HEK293 (cell line): ENCODE results near the gene PFKL.
A peak's percentile ranks its signal among the peaks of the same experiment; 100 is the strongest.

Source experiments
- CTCF ChIA-PET: fragments of 350-600 bp; formaldehyde crosslinking; extraction: SDS; loops from one replicate; lab custom pipeline; 2021; ENCODE audit warnings: antibody characterized with exemption; lab: Yijun Ruan, JAX
- POLR2A ChIA-PET: fragments of 300-600 bp; formaldehyde crosslinking; extraction: SDS; loops from one replicate; lab custom pipeline; 2020; ENCODE audit warnings: antibody characterized with exemption, inconsistent platforms; lab: Yijun Ruan, JAX
- H3K27ac ChIP-seq: fragments of 200-500 bp; sonication (Bioruptor generic); 2 replicates; pipeline ENCODE4 v1.5.1; 2014; ENCODE audit warnings: low read depth, low read length, control low read depth, inconsistent platforms; ENCODE audit errors: extremely low read depth
- H3K36me3 ChIP-seq, 2 experiments: fragments of 200-500 bp in 1 of 2; sonication (Bioruptor generic) in 1 of 2; 1 replicate in 1 of 2; 2 replicates in 1 of 2; pipeline ENCODE4 v1.5.1; 2014 to 2017; ENCODE audit warnings: inconsistent platforms in 2 of 2, low read length in 2 of 2; ENCODE audit not compliant: control insufficient read depth in 2 of 2, insufficient read depth in 1 of 2
- H3K4me1 ChIP-seq: fragments of 200-500 bp; sonication (Bioruptor generic); 2 replicates; pipeline ENCODE4 v1.5.1; 2014; ENCODE audit warnings: mild to moderate bottlenecking, low read length, inconsistent platforms; ENCODE audit not compliant: control insufficient read depth, insufficient read depth
- H3K4me3 ChIP-seq: 2 replicates; pipeline ENCODE4 v1.5.1; 2011; ENCODE audit warnings: low read depth, mild to moderate bottlenecking, control low read depth, low read length, moderate library complexity
- H3K9me3 ChIP-seq: fragments of 200-500 bp; sonication (Bioruptor generic); 2 replicates; pipeline ENCODE4 v1.5.1; 2014; ENCODE audit warnings: low read depth, low read length, inconsistent platforms; ENCODE audit not compliant: control insufficient read depth, insufficient read depth
- BCL11A ChIP-seq: fragments of 450-650 bp; formaldehyde crosslinking; IDR thresholded peaks from 2 replicates; pipeline ENCODE4 v1.5.1; 2016; ENCODE audit warnings: low read depth, missing biosample characterization, missing genetic modification characterization
- EGR2 ChIP-seq: fragments of 450-650 bp; formaldehyde crosslinking; IDR thresholded peaks from 2 replicates; pipeline ENCODE4 v1.5.1; 2016; ENCODE audit warnings: low read depth, missing biosample characterization, missing genetic modification characterization
- GLI2 ChIP-seq: fragments of 450-650 bp; formaldehyde crosslinking; IDR thresholded peaks from 2 replicates; pipeline ENCODE4; 2017; ENCODE audit warnings: missing biosample characterization, missing genetic modification characterization, low read depth, borderline replicate concordance
- GLIS2 ChIP-seq: fragments of 450-650 bp; formaldehyde crosslinking; IDR thresholded peaks from 2 replicates; pipeline ENCODE4 v1.5.1; 2016; ENCODE audit warnings: missing biosample characterization, missing genetic modification characterization
- KLF1 ChIP-seq: fragments of 450-650 bp; formaldehyde crosslinking; IDR thresholded peaks from 2 replicates; pipeline ENCODE4 v1.5.1; 2016; ENCODE audit warnings: missing biosample characterization, missing genetic modification characterization
- ZIC2 ChIP-seq: fragments of 450-650 bp; formaldehyde crosslinking; IDR thresholded peaks from 2 replicates; pipeline ENCODE4 v1.5.1; 2016; ENCODE audit warnings: missing biosample characterization, missing genetic modification characterization
- ZNF221 ChIP-seq: fragments of 450-650 bp; formaldehyde crosslinking; IDR thresholded peaks from 2 replicates; pipeline ENCODE4 v1.5.1; 2017; ENCODE audit warnings: missing biosample characterization, missing genetic modification characterization, borderline replicate concordance
- ZNF514 ChIP-seq: fragments of 450-650 bp; formaldehyde crosslinking; IDR thresholded peaks from 2 replicates; pipeline ENCODE4 v1.5.1; 2016; ENCODE audit warnings: missing biosample characterization, missing genetic modification characterization
- ZNF544 ChIP-seq: fragments of 450-650 bp; formaldehyde crosslinking; IDR thresholded peaks from 2 replicates; pipeline ENCODE4 v1.5.0; 2017; ENCODE audit warnings: missing biosample characterization, missing genetic modification characterization
- TF ChIP-seq, protein P1 (sequence below): fragments of 450-650 bp; formaldehyde crosslinking; IDR thresholded peaks from 2 replicates; pipeline ENCODE4 v1.5.1; 2016; ENCODE audit warnings: missing biosample characterization, missing genetic modification characterization
- TF ChIP-seq, protein P2 (sequence below): fragments of 450-650 bp; formaldehyde crosslinking; IDR thresholded peaks from 2 replicates; pipeline ENCODE4 v1.5.1; 2016; ENCODE audit warnings: missing biosample characterization, missing genetic modification characterization
- TF ChIP-seq, protein P3 (sequence below): fragments of 450-650 bp; IDR thresholded peaks from 2 replicates; pipeline ENCODE4 v1.5.1; 2018; ENCODE audit warnings: missing biosample characterization, mild to moderate bottlenecking, missing genetic modification characterization

Gene PFKL

DNA sequence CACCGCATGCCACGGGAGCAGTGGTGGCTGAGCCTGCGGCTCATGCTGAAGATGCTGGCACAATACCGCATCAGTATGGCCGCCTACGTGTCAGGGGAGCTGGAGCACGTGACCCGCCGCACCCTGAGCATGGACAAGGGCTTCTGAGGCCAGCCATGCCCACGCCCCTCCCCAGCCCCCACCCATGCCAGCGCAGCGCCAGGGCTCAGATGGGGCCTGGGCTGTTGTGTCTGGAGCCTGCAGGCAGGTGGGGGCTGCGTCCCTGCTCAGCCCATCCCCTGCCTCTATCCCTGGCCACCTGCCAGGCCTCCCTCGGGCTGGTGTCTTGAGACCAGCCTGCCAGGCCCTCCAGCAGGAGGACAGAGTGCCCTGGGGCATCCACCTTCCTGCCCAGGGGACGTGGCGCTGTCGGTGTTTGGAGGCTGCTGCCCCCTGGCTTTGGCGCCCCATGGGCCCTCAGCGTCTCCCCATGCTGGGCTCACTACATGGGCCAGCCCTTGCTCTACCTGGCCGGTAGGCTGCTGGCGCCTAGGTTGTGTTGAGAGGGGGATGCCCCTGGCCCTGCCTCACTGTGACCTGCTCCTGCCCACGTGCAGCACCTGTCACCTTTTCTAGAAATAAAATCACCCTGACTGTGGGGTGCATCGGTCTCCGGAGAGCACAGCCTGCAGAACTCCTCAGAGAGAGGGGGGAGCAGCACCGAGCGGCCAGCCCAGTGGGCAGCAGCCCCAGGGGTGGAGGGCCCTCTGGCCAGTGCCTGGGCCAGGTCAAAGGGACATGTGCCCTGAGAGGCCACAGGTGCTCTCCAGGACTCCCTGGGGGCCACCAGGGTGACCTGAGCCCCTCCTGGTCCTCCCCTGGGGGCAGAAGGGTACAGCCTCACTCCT is 27.1 kb downstream of the PFKL start:
- Histone ChIP-seq H3K27ac (no peak overlapping the region), H3K9me3 (no peaks in the 10 kb centered on the region), H3K4me3 (no peak overlapping the region), H3K4me1 (no peaks in the 10 kb centered on the region), H3K36me3 (peaks cover 0 to 56% of the 10 kb centered on the region in 2 experiments; a peak in 1 of 3 replicates)
- ChIA-PET CTCF (no interaction called here), POLR2A (no interaction called here)
- TF ChIP-seq ZNF544 (tag by site-specific recombination) (no peak), GLIS2 (0 out of 2 replicates have a peak, but pooled peaks have one; percentile 15), KLF1 (peak; percentile 14; the same call in 1 of the 2 replicates), ZIC2 (tag by site-specific recombination) (peak; percentile 32; the same call in 1 of the 2 replicates), GLI2 (tag by site-specific recombination) (no peak)
- TF ChIP-seq, protein P1, sequence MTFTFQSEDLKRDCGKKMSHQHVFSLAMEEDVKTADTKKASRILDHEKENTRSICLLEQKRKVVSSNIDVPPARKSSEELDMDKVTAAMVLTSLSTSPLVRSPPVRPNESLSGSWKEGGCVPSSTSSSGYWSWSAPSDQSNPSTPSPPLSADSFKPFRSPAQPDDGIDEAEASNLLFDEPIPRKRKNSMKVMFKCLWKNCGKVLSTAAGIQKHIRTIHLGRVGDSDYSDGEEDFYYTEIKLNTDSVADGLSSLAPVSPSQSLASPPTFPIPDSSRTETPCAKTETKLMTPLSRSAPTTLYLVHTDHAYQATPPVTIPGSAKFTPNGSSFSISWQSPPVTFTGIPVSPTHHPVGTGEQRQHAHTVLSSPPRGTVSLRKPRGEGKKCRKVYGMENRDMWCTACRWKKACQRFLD, result no peak
- TF ChIP-seq, protein P2, sequence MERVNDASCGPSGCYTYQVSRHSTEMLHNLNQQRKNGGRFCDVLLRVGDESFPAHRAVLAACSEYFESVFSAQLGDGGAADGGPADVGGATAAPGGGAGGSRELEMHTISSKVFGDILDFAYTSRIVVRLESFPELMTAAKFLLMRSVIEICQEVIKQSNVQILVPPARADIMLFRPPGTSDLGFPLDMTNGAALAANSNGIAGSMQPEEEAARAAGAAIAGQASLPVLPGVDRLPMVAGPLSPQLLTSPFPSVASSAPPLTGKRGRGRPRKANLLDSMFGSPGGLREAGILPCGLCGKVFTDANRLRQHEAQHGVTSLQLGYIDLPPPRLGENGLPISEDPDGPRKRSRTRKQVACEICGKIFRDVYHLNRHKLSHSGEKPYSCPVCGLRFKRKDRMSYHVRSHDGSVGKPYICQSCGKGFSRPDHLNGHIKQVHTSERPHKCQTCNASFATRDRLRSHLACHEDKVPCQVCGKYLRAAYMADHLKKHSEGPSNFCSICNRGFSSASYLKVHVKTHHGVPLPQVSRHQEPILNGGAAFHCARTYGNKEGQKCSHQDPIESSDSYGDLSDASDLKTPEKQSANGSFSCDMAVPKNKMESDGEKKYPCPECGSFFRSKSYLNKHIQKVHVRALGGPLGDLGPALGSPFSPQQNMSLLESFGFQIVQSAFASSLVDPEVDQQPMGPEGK (tag by site-specific recombination), result peak; percentile 26; the same call in 1 of the 2 replicates

DNA sequence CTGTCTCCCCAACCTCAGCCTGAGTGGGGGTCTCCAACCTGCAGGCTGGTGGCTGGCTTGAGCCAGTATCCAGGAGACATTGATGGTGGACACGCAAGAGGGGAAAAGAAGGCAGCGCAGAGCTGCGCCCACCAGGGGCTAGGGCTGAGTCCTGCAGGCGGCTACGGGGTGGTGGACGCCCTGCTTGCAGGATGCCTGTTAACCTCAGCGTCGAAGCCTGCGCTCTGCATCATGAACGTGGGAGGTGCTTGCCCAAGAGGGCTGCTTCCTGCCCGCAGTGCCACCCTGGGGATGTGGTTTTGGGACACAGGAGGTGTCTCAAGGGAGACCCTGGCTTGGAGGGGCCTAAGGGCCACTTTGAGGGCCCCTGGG is 27.7 kb downstream of the PFKL start:
- Histone ChIP-seq H3K4me3 (no peak overlapping the region), H3K4me1 (no peaks in the 10 kb centered on the region), H3K27ac (no peak overlapping the region), H3K36me3 (peaks cover 0 to 50% of the 10 kb centered on the region in 2 experiments; a peak in 1 of 3 replicates), H3K9me3 (no peaks in the 10 kb centered on the region)
- TF ChIP-seq GLIS2, result 0 out of 2 replicates have a peak, but pooled peaks have one; percentile 4
- TF ChIP-seq EGR2, result no peak
- ChIA-PET CTCF (no interaction called here), POLR2A (no interaction called here)

DNA sequence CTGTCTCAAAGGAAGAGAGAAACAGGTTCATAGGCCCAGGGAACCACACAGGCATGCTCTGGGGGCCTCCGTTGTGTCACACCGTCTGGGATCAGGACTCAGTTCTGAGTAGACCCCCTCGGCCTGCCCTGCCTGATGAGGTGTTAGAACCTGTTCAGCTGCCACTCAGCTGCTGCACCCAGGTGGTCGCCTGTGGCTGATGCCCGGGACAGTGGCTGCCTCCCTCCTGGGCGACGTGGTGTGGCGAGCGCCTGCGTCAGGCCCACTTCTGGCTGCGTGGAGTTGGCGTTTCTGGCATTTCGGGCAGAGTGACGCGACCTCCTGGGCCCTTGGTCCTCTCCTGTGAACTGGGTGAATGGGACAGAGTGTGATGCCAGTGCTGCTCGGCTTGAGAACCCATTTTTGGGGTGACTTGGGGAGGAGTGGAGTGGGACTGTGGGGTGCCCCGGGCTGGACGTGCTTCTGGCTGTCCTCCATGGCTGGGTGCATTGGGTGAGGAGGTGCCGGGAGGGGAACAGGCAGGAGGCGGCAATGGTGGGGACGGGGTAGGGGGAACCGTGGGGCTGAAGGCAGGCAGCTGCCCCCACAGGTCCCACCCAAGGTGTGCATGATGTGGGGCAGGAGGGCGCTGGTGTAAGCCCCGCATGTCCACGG is 28.5 kb downstream of the PFKL start:
- TF ChIP-seq ZNF221 (tag by site-specific recombination), result no peak

DNA sequence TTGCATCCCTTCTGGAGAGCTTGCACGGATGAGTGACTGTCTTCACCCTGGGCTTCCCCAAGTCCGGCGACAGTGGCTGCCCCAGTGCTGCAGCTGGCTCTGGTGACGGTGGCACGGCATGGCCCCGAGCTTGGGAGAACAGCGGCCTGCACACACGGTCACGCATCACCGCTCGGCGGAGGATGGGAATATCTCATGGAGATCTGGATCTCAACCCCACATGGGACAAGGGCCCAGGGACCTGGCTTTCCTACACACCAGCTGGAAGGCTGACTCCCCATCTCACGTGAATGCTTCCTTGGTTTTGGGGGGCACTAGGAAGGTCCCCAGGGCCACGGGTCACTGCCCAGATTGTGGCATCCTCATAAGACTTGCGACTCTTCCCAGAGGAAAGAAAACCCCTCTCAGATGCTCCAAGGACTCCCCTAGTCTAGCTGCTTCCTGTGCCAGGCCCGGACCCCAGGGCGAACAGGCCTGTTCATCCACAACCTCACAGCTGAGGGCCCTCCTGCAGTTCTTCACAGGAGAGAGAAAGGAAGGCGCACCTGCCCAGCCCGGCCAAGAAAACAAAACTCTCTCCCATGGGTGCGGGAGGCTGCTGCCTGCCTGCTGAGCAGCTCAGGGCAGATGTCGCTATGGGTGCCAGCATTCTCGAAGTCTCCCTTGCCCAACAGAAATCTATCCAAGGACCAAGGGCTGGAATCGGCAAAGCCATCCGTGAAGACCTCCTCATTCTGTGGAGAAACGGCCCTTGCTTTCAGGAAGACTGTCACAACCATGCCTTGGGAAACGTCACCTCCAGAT is 29.4 kb downstream of the PFKL start:
- Histone ChIP-seq H3K27ac (0 out of 2 replicates have a peak overlapping the region, but pooled peaks have one; percentile 2), H3K4me3 (no peak overlapping the region), H3K36me3 (peaks cover 0 to 33% of the 10 kb centered on the region in 2 experiments; a peak in 1 of 3 replicates), H3K9me3 (no peaks in the 10 kb centered on the region), H3K4me1 (no peaks in the 10 kb centered on the region)
- ChIA-PET CTCF (interaction anchor here (0.7 kb wide), 1 partner anchor 8 kb away, joined by 4 read pairs; no protein-coding TSS in a partner anchor), POLR2A (interaction anchor here (1.0 to 1.5 kb wide), 3 partner anchors 9 to 29 kb away, joined by 4 to 5 read pairs (median 4); partner anchors contain the start of gene PFKL)
- TF ChIP-seq ZNF514, result no peak
- TF ChIP-seq, protein P3, sequence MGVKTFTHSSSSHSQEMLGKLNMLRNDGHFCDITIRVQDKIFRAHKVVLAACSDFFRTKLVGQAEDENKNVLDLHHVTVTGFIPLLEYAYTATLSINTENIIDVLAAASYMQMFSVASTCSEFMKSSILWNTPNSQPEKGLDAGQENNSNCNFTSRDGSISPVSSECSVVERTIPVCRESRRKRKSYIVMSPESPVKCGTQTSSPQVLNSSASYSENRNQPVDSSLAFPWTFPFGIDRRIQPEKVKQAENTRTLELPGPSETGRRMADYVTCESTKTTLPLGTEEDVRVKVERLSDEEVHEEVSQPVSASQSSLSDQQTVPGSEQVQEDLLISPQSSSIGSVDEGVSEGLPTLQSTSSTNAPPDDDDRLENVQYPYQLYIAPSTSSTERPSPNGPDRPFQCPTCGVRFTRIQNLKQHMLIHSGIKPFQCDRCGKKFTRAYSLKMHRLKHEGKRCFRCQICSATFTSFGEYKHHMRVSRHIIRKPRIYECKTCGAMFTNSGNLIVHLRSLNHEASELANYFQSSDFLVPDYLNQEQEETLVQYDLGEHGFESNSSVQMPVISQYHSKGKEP (tag by site-specific recombination), result peak; percentile 95
- no peak for TF ChIP-seq BCL11A (tag by site-specific recombination)

More for the DNA sequence above, 28.5 kb downstream of the PFKL start:
- H3K27ac ChIP-seq, result no peak overlapping the region
- peaks cover 0 to 43% of the 10 kb centered on the region in 2 experiments; a peak in 1 of 3 replicates for H3K36me3 ChIP-seq
- H3K9me3 ChIP-seq, result no peaks in the 10 kb centered on the region
- no peak overlapping the region for H3K4me3 ChIP-seq
- ChIA-PET POLR2A (interaction anchor here (0.8 to 1.5 kb wide), 3 partner anchors 8 to 28 kb away, joined by 3 to 4 read pairs (median 4); partner anchors contain the start of gene PFKL), CTCF (interaction anchor here (0.7 kb wide), 1 partner anchor 9 kb away, joined by 4 read pairs; no protein-coding TSS in a partner anchor)
- no peaks in the 10 kb centered on the region for H3K4me1 ChIP-seq
